DLD1 (cell line): Measurements from ENCODE around the gene JADE2.

Experiments used
- in situ Hi-C: cut with HindIII; loops from 2 replicates; pipeline ENCODE4 v1.10.0; 2017; ENCODE audit warnings: low sequenced_read_pairs

JADE2 gene

GRCh38 chr5:134566741-134567221, 41.3 kb downstream of the JADE2 start:
- in situ Hi-C loops = no loop called here

DNA sequence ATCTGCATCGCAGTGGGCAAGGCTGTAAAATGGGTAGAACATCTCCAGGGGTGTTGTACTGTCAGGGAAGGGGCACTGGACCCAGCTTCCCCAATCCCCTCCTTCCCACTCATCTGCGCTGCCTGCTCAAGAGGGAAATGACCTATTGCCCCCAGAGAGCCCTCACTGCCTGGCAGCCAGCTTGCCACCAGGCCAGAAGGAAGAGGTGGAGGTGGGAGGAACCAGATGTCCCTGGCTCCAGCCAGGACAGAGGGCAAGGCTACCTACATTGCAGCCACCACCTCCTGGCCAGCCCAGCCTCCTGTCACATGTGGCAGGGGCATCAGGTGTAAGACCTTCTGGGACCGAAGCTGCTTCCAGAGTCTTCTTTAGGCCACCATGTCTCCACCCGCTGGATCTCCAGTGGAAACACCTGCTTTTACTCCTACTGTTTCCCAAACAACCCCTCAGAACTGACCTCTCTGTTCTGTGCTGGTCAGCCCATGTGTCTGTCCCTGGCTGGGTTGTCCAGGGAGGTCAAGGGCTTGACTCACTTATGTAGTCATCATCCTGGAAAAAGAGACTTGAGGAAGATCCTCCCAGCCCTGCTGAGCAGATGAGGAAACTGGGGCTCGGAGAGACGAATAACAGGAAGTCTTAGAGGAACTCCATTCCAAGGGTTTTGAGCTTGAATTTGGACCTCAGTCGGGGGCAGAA, 42.3 kb downstream of the JADE2 start:
- in situ Hi-C loops = no loop called here

DNA sequence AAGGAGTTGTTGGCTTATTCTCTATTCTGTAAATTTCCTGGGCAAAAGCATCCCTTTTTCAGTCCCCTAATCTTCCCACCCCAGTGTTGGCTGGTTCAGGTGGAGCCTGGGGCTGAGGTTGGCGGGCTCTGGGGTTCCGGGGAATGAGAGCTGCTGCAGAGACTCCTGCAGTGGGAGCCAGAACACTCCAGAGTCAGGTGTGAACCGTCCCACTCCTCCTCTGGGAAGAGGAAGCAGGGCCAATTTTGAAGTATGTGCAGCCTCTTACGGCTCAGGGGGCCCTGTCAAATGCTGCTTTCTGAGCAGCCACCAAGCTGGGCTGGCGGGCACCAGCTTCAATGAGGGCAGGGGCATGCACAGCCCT, 42.8 kb downstream of the JADE2 start:
- in situ Hi-C loops = no loop called here

- in situ Hi-C loops = no loop called here
These were observed 43.6 kb downstream of the JADE2 start for GRCh38 chr5:134568761-134569695.

DNA sequence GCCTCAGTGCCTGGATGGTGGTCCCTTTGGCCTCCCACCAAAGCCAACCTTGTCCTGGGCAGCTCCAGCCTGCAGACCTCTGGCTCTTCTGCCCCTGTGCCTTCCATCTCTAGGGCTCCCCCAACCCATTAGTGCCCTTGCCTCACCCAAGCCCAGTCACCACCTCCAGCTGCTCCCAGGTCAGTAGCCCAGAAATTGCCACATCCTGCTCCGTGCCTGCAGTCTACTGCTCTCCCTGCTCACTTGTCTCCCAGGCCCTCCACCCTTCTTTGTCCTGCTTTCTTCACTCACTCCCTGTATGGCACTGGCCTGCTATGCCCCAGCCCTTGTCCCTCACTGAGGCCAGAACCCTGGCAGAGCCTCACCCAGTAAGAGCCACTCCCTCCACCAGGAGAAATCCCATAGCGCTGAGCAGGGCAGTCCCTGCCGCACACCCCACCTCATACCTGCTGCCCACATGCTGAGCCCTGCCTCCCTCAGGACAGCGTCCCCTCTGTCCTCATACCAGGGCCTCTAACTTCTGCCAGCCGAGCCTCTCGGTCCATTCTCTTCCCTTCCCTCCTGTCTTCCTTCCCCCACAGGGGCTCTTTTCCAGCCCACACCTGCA, 44.4 kb downstream of the JADE2 start:
- in situ Hi-C loops = no loop called here

DNA sequence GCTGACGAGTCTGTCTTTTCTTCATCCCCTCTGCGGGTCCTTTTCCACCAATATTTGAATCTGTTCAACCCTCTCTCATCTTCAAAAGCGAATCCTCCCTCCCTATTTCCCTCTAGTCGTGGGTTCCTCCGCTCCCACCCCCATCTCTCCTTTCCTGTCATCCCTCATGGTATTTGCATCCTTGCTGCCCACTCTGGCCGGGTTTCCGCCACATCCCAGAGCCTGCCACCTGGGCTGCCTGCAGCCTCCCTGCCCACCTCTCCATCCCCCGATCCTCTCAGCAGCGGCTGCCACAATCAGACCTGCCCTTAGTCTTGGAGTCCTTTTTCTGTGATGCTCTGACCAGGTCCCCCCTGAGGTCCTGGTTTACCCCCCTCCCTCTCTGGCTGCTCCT, 44.9 kb downstream of the JADE2 start:
- in situ Hi-C loops = no loop called here

GRCh38 chr5:134570886-134571285, 45.4 kb downstream of the JADE2 start:
- in situ Hi-C loops = no loop called here

DNA sequence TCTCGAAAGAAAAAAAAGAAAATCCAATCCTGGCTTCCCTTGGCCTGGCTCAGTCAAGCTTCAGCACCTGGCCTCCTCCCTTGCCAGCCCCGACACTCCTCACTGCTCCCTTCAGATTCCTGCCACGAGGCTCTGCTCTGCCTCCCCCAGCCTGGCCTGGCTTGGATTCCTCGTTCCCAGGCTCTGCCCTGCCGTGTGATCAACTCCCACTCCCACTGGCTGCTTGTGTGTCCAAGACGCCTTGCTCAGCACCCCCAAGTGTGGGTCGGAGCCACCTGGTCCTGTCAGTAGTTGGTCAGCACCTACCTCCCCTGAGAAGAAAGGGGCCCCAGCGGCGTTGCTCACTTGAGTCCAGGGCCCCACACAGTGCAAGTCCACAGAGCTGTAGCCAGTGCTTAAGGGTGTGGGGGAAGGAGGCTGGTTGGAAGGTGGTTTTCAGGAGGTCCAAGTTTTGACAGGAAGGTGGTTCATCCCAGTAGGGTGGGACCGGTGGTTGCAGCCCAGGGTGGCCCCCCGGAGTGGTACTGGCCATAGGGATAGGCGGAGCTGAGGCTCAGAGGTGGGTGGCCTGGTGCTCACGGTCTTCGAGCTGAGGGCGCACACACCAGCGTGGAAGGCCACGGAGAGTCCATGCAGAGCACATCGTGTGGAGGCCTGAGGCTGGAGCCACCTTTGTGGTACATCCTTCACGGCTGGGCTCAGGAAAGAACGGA, 46.4 kb downstream of the JADE2 start:
- in situ Hi-C loops = no loop called here

DNA sequence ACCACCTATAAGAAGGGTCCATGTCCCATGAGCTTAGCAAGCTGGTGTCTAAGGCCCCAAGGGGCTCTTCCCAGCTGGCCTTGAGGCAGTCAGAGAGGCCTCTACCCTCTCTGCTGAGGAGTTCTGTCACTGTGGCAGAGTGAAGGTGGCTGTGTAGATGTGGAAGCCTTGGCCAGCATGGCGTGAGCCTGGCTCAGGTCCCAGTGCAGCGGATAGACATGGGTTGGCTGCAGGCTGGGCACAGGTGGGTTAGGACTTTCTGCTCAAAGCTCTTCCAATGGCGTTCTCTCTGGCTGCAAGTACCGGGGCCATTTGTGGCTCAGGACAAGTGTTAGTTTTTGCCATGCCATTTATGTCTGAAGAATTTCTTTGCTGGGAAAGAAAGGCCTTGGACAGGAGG, 47.3 kb downstream of the JADE2 start:
- in situ Hi-C loops = no loop called here

GRCh38 chr5:134574521-134574920, 49.1 kb downstream of the JADE2 start:
- in situ Hi-C loops = no loop called here

GRCh38 chr5:134575316-134575715, 49.8 kb downstream of the JADE2 start:
- in situ Hi-C loops = no loop called here

DNA sequence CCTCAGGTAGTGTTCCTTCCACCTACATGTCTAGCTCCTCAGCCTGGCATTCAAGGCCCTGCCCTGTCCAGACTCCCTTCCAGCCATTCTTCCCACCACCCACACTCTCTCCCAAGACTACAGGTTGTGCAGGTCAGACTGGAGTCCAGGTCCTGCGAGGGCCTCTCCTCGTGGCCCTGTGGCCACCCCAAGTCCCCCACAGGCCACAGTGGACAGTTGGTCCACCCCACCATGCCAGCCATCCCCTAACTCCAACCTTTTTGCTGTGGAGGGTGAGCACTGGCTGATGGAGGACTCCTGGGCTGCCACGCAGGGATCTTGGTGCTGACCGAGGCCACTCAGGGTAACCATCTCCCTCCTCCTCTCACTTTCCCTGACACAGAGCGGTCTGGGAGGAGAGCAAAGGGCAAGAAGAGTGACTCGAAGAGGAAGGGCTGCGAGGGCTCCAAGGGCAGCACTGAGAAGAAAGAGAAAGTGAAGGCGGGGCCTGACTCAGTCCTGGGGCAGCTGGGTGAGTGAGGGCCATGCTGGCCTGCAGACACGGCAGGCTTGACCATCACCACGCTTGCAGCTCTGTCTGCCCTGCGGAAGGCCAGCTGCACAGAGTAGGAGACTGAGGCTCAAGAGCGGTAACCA, 51.0 kb downstream of the JADE2 start:
- in situ Hi-C loops = no loop called here

DNA sequence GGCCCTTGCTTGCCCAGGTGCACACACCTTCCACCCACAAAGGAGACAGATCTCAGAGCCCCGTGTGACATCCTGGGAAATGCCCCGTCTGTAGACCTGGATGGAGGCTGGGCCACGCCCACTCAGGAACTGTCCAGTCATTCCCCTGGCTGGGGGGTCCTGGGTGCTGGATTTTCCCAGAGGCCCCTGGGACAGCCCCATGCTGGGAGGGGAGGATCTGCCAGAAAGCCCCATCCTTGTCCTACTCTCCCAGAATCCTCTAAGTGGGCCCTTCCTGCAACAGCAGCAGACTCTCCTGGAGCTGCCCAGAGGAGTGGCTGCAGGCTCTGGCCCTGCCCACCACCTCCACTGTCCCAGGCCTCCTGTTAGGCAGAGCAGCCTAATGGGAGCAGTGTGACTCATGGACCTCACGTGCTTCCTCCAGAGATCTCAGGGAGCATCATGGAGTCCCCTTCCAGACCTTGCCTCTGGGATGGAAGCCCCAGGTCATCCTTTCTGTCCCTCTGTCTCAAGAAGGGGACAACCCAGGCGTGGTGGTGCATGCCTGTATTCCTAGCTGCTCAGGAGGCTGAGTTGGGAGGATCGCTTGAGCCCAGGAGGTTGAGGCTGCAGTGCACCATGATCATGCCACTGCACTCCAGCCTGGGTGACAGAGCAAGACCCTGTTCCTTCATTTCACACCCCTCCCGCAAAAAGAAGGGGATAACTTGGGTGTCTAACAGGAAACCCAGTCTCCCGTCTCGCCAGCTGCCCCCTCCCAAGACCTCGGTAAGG, 51.7 kb downstream of the JADE2 start:
- in situ Hi-C loops = no loop called here

DNA sequence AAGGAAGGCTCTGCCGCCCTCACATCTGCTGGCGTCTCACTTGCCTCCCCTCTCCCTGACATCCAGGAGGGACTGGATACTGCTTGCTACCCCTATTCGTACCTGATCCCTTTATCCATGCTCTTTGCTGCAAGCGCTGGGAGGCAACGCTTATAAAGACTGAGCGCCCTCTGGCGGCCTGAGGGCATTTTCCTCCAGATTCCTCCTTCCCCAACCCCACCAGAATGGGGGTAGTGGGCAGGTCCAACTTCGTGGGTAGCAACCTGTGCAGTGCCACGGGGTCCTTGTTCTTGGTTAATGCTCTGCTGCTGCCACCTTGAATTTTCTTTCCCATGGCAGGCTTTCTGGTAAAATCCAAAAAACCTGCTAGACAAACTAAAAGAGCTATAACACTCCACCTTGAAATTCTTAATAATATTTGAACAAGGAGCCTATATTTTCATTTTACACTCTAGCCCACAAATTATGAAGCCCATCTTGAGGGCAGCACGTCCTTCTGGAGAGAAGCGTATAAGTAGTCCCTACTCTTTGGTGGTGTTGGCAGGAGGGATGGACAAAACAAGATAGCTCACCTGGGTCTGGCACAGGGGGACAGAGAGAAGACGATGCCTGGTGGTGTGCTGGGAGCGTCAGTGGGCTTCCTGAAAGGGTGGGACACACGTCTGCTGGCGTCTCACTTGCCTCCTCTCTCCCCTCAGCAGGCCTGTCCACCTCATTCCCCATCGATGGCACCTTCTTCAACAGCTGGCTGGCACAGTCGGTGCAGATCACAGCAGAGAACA, 52.5 kb downstream of the JADE2 start:
- in situ Hi-C loops = no loop called here

DNA sequence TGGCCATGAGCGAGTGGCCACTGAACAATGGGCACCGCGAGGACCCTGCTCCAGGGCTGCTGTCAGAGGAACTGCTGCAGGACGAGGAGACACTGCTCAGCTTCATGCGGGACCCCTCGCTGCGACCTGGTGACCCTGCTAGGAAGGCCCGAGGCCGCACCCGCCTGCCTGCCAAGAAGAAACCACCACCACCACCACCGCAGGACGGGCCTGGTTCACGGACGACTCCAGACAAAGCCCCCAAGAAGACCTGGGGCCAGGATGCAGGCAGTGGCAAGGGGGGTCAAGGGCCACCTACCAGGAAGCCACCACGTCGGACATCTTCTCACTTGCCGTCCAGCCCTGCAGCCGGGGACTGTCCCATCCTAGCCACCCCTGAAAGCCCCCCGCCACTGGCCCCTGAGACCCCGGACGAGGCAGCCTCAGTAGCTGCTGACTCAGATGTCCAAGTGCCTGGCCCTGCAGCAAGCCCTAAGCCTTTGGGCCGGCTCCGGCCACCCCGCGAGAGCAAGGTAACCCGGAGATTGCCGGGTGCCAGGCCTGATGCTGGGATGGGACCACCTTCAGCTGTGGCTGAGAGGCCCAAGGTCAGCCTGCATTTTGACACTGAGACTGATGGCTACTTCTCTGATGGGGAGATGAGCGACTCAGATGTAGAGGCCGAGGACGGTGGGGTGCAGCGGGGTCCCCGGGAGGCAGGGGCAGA, 53.3 kb downstream of the JADE2 start:
- in situ Hi-C loops = no loop called here

DNA sequence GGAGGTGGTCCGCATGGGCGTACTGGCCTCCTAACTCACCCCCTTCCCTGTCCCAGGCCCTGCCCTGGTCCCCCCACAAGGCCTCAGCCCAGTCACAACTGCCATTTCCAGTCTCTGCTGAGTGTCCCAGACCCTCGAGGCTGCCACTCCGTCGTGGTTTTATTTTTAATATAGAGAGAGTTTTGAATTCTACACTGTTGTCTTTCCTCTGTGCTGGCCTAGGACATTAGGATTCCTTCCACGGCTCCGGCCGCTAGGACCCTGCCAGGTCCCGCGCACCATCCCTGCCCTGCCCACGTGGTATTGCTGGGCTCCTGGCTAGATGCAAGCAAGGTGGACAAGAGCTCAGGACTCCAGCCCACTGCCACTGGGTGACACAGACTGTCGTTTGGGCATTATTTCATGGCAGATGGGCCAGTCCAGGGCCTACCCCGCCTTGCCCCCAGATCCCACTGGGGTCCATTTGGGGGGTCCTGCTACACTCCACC, 53.9 kb downstream of the JADE2 start:
- in situ Hi-C loops = no loop called here

- in situ Hi-C loops = no loop called here
These were observed 54.6 kb downstream of the JADE2 start for GRCh38 chr5:134580001-134580460.
